Retinal pigment epithelial cell (primary cell): Measurements from ENCODE around the gene AK4.
A peak's percentile ranks its signal among the peaks of the same experiment; 100 is the strongest.

Source experiments
- DNase-seq: peaks from one replicate; pipeline ENCODE4 v3.0.0-alpha.2; 2010; ENCODE audit warnings: low read depth
- H3K4me3 ChIP-seq: 2 replicates; pipeline ENCODE4 v1.5.1; 2011; ENCODE audit warnings: mild to moderate bottlenecking, low read length, control low read depth, moderate library complexity
- CTCF ChIP-seq: conservative IDR thresholded peaks from 2 replicates; pipeline ENCODE4 v1.5.1; 2011; ENCODE audit warnings: low read depth, low read length, control low read depth, inconsistent platforms

Gene AK4

GRCh38 chr1:65208563-65208973 lies 60.6 kb downstream of the AK4 start:
- DNase-seq, result no peak
- H3K4me3 ChIP-seq, result no peak overlapping the region
- no peak for TF ChIP-seq CTCF

GRCh38 chr1:65209005-65209885 lies 61.2 kb downstream of the AK4 start:
- H3K4me3 ChIP-seq, result no peak overlapping the region
- TF ChIP-seq CTCF, result peak; percentile 62
- DNase-seq, result no peak

- no peak for TF ChIP-seq CTCF
- no peak for DNase-seq
Measured at GRCh38 chr1:65210325-65210724, 62.3 kb downstream of the AK4 start.

GRCh38 chr1:65211331-65211730 lies 63.3 kb downstream of the AK4 start:
- no peak overlapping the region for H3K4me3 ChIP-seq
- DNase-seq, result no peak
- no peak for TF ChIP-seq CTCF

More at GRCh38 chr1:65210325-65210724, 62.3 kb downstream of the AK4 start:
- no peak overlapping the region for H3K4me3 ChIP-seq

GRCh38 chr1:65213271-65214023 lies 65.4 kb downstream of the AK4 start:
- DNase-seq, result no peak
- TF ChIP-seq CTCF, result no peak
- no peak overlapping the region for H3K4me3 ChIP-seq

- DNase-seq, result no peak
- no peak overlapping the region for H3K4me3 ChIP-seq
- TF ChIP-seq CTCF, result no peak
Measured at GRCh38 chr1:65214340-65215027, 66.5 kb downstream of the AK4 start.
